Measurements from ENCODE around the gene DHX38. TPM values are rescaled to one million over a fixed set of nuclear protein-coding genes. Genes with fewer than 3 reads are reported as not detected.
A peak's percentile ranks its signal among the peaks of the same experiment; 100 is the strongest.

DHX38 gene
- total and polyA plus RNA-seq, 4 donors = 29.1 to 69.7 (median 59.9) TPM

DNA sequence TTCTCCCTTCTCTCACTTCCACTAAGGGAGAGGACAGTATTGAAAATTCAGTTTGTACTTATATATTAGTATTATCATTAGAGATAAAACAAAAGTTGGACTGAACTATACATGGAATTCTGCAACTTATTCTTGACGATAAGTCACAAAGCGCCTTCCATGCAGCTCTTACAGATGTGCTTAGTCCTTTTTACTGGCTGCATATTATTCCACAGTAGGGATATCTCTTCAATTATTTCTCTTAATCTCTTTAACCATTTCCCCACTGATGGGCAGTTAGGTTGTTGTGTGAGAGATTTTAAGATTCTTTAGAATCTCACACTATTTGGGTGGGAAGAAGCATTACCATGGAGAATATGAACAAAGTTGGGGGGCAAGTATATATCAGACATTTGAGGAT is 46.3 kb downstream of the DHX38 start:
- H3K27ac ChIP-seq (ENCODE audit: low read depth, low read length) = no peak overlapping the region
- WGBS (ENCODE audit: insufficient coverage) = no CpG with 5 or more reads among the region's 2 CpGs
- H3K4me3 ChIP-seq (ENCODE audit: low read depth, low read length) = no peak overlapping the region
- DNase-seq (ENCODE audit: low read depth in 4 of 6, low spot score in 6 of 6) = no peak
- no peaks in the 10 kb centered on the region for H3K4me1 ChIP-seq (ENCODE audit: control insufficient read depth, insufficient read depth, low read length)
- no peaks in the 10 kb centered on the region for H3K9me3 ChIP-seq (ENCODE audit: control insufficient read depth, insufficient read depth, low read length)
- no peaks in the 10 kb centered on the region for H3K36me3 ChIP-seq (ENCODE audit: control insufficient read depth, insufficient read depth, low read length)
- H3K27me3 ChIP-seq (ENCODE audit: control insufficient read depth, insufficient read depth, low read length) = no peaks in the 10 kb centered on the region

DNA sequence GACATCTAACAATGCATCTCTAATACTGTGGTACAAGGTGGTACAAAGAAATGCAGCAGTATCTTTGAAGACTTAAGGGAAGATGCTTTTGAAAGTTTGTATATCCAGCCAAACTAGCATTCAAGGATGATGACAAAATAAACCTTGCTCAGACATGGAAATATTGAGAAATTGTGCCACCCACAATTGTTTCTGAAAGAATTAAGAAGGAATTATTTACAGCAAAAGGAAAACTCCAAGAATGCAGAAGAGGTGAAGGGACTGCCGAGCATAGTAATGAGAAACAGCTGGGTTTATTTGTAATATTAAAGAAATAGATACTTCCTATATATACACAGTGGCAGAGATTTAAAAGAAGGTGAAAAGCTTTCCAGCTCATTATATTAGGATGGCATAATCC is 48.8 kb downstream of the DHX38 start:
- no CpG with 5 or more reads among the region's 1 CpG for WGBS (ENCODE audit: insufficient coverage)

DNA sequence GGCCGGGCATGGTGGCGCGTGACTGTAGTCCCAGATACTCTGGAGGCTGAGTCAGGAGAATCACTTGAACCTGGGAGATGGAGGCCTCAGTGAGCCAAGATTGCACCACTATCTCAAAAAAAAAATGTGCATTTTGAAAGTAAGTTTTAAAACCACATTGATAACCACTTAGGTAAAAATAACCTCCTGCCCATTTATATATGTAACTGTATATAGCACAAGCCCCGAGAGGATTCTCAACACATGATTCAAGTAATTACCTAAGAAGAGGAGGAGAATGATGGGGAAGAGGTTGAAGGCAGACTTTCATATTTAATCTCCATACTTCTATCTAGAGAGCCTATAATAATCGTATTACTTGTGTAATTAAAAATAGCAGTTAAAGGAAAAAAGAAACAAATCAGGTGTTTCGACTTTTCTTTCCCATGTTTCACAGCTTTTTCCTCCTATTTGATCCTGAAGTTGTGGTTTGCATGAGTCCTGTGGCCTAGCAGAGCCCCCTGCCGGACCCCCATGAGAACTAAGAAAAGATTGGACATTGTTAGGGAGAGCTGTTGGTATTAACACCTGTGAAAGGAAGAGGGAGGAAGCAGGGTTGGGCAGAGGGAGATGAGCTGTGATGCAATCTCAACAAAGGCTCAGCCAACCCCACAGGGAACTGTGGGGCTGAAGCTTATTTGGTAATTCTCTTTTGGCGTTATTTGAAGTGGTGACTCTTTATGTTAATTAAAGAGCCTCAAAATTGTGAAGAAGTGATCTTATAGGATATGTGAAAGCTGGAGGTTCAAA is 56.2 kb downstream of the DHX38 start:
- Histone ChIP-seq H3K4me1 (ENCODE audit: control insufficient read depth, insufficient read depth, low read length) (no peaks in the 10 kb centered on the region), H3K27ac (ENCODE audit: low read depth, low read length) (no peak overlapping the region), H3K27me3 (ENCODE audit: control insufficient read depth, insufficient read depth, low read length) (no peaks in the 10 kb centered on the region), H3K4me3 (ENCODE audit: low read depth, low read length) (no peak overlapping the region), H3K9me3 (ENCODE audit: control insufficient read depth, insufficient read depth, low read length) (no peaks in the 10 kb centered on the region), H3K36me3 (ENCODE audit: control insufficient read depth, insufficient read depth, low read length) (no peaks in the 10 kb centered on the region)
- no peak for DNase-seq (ENCODE audit: low read depth in 4 of 6, low spot score in 6 of 6)
- 82% methylated on average over 5 of the region's 8 CpGs for WGBS (ENCODE audit: insufficient coverage)

More for the DNA sequence above, 48.8 kb downstream of the DHX38 start:
- no peak overlapping the region for H3K27ac ChIP-seq (ENCODE audit: low read depth, low read length)
- no peaks in the 10 kb centered on the region for H3K27me3 ChIP-seq (ENCODE audit: control insufficient read depth, insufficient read depth, low read length)
- H3K4me1 ChIP-seq (ENCODE audit: control insufficient read depth, insufficient read depth, low read length) = no peaks in the 10 kb centered on the region
- DNase-seq (ENCODE audit: low read depth in 4 of 6, low spot score in 6 of 6) = no peak
- no peaks in the 10 kb centered on the region for H3K36me3 ChIP-seq (ENCODE audit: control insufficient read depth, insufficient read depth, low read length)
- H3K4me3 ChIP-seq (ENCODE audit: low read depth, low read length) = no peak overlapping the region
- no peaks in the 10 kb centered on the region for H3K9me3 ChIP-seq (ENCODE audit: control insufficient read depth, insufficient read depth, low read length)

DNA sequence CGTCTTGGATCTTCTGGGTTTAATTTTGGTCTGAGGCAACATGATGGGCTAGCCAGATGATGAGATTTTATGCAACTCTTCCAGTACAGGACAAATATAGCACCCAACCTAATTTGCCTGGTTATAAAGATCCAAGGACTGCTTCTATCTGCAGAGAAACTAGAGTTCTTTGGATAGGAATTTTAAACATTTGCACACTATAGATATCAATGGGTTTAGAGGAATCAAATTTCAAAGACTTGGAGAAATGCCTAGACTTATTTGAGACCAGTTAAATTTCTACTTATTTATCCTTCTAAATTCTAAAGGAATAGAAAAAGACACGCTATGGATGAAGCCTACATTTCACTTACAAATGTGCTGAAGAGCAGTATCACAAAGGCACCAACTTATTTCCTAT is 65.7 kb downstream of the DHX38 start:
- peak in 1 of 6 donors; percentile 11 for DNase-seq (ENCODE audit: low read depth in 4 of 6, low spot score in 6 of 6)
- Histone ChIP-seq H3K27me3 (ENCODE audit: control insufficient read depth, insufficient read depth, low read length) (no peaks in the 10 kb centered on the region), H3K27ac (ENCODE audit: low read depth, low read length) (no peak overlapping the region), H3K36me3 (ENCODE audit: control insufficient read depth, insufficient read depth, low read length) (no peaks in the 10 kb centered on the region), H3K9me3 (ENCODE audit: control insufficient read depth, insufficient read depth, low read length) (no peaks in the 10 kb centered on the region), H3K4me3 (ENCODE audit: low read depth, low read length) (no peak overlapping the region), H3K4me1 (ENCODE audit: control insufficient read depth, insufficient read depth, low read length) (no peaks in the 10 kb centered on the region)
- no CpG with 5 or more reads among the region's 2 CpGs for WGBS (ENCODE audit: insufficient coverage)

DNA sequence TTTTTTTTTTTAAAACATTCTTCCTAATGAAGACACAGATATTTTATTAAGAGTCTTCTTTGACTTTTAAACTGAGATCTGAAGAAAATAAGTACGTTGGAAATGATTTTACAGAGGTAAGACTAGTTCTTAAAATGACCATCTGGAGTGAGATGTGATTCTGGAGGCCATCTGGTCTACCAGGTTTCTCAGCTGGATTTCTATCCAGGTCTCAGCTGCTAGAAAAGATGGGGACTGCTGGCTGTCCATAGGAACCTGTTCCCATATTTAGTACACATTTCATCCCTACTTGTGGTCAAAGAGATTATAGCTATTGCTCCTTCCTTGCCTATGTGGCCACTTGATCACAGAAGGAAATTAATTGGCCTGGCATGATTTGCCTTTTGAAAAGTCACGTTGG is 66.2 kb downstream of the DHX38 start:
- WGBS (ENCODE audit: insufficient coverage) = 60% methylated on average over 1 of the region's 2 CpGs
- Histone ChIP-seq H3K27me3 (ENCODE audit: control insufficient read depth, insufficient read depth, low read length) (no peaks in the 10 kb centered on the region), H3K27ac (ENCODE audit: low read depth, low read length) (no peak overlapping the region), H3K36me3 (ENCODE audit: control insufficient read depth, insufficient read depth, low read length) (no peaks in the 10 kb centered on the region), H3K4me3 (ENCODE audit: low read depth, low read length) (no peak overlapping the region), H3K9me3 (ENCODE audit: control insufficient read depth, insufficient read depth, low read length) (no peaks in the 10 kb centered on the region), H3K4me1 (ENCODE audit: control insufficient read depth, insufficient read depth, low read length) (peaks cover 3% of the 10 kb centered on the region)
- peak in 1 of 6 donors; percentile 41 for DNase-seq (ENCODE audit: low read depth in 4 of 6, low spot score in 6 of 6)

DNA sequence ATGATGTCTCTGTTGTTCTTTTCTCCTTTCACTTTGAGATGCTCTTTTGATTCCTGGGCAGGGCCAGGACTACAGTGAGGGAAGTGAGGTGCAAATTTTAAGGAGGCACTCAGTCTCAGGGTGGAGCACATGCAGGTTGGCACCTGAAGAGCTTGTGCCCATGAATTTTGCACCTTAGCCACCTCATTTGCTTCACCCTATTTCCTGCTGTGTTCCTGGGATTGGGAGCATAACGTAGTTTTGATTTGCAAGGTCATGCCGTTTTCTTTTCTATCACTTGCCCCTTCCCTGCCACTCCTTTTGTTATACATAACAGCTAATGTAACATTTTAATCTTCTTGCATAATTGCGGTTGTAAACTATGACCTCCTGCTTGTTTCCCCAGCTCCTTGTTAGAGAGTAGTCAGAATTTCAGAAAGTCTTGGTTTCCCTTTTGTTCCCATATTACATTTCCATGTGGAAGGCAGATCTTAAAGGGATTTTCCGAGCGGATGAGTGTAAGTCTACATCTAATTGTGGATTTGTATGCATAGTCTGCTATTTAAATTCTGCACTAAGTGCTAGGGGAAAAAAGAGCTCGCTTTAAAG is 68.6 kb downstream of the DHX38 start:
- DNase-seq (ENCODE audit: low read depth in 4 of 6, low spot score in 6 of 6) = peak in 2 of 6 donors; percentile 17 to 73
- no peak overlapping the region for H3K4me3 ChIP-seq (ENCODE audit: low read depth, low read length)
- no peak overlapping the region for H3K27ac ChIP-seq (ENCODE audit: low read depth, low read length)
- no peaks in the 10 kb centered on the region for H3K9me3 ChIP-seq (ENCODE audit: control insufficient read depth, insufficient read depth, low read length)
- peaks cover 3% of the 10 kb centered on the region for H3K4me1 ChIP-seq (ENCODE audit: control insufficient read depth, insufficient read depth, low read length)
- H3K27me3 ChIP-seq (ENCODE audit: control insufficient read depth, insufficient read depth, low read length) = no peaks in the 10 kb centered on the region
- WGBS (ENCODE audit: insufficient coverage) = no CpG with 5 or more reads among the region's 6 CpGs
- H3K36me3 ChIP-seq (ENCODE audit: control insufficient read depth, insufficient read depth, low read length) = no peaks in the 10 kb centered on the region

Other genes starting within 250 kb of the DHX38 start
- gene ATXN1L, start 247.9 kb upstream of the DHX38 start, total RNA-seq = 10 to 100 TPM; 13.8 to 18.1 TPM
- 10 to 100 TPM; 16.7 to 18.9 TPM for gene ATXN1L, start 247.9 kb upstream of the DHX38 start, polyA plus RNA-seq (ENCODE audit: insufficient read length in 2 of 2)
- gene ZNF821, start 209.7 kb upstream of the DHX38 start, total RNA-seq = 10 to 100 TPM; 14.4 to 21.5 TPM
- 10 to 100 TPM; 39.9 to 47.9 TPM for gene ZNF821, start 209.7 kb upstream of the DHX38 start, polyA plus RNA-seq (ENCODE audit: insufficient read length in 2 of 2)
- gene IST1, start 198.3 kb upstream of the DHX38 start, total RNA-seq = 100 to 1,000 TPM; 159 to 194 TPM
- gene IST1, start 198.3 kb upstream of the DHX38 start, polyA plus RNA-seq (ENCODE audit: insufficient read length in 2 of 2) = 100 to 1,000 TPM; 190 to 243 TPM
- gene PKD1L3, start 93.4 kb upstream of the DHX38 start, total RNA-seq = under 1 TPM; 0.17 to 0.20 TPM
- gene PKD1L3, start 93.4 kb upstream of the DHX38 start, polyA plus RNA-seq (ENCODE audit: insufficient read length in 2 of 2) = under 1 TPM in 1 of 2 donors, not detected in 1; 0.11 TPM
- gene DHODH, start 85.1 kb upstream of the DHX38 start, total RNA-seq = 1 to 10 TPM; 3.6 to 7.7 TPM
- gene DHODH, start 85.1 kb upstream of the DHX38 start, polyA plus RNA-seq (ENCODE audit: insufficient read length in 2 of 2) = 10 to 100 TPM in 1 of 2 donors, 1 to 10 TPM in 1; 8.8 to 13.7 TPM
- gene HP, start 39.3 kb upstream of the DHX38 start, total RNA-seq = 10 to 100 TPM in 1 of 2 donors, under 1 TPM in 1; 0.77 to 10.4 TPM
- gene HP, start 39.3 kb upstream of the DHX38 start, polyA plus RNA-seq (ENCODE audit: insufficient read length in 2 of 2) = 1 to 10 TPM; 1.0 to 1.7 TPM
- gene HPR, start 30.6 kb upstream of the DHX38 start, total RNA-seq = under 1 TPM; 0.50 to 0.89 TPM
- 1 to 10 TPM; 3.2 to 4.9 TPM for gene HPR, start 30.6 kb upstream of the DHX38 start, polyA plus RNA-seq (ENCODE audit: insufficient read length in 2 of 2)
- 10 to 100 TPM in 1 of 2 donors, 1 to 10 TPM in 1; 9.8 to 13.4 TPM for gene TXNL4B, start 227 bp upstream of the DHX38 start, total RNA-seq
- 10 to 100 TPM; 14.7 to 15.6 TPM for gene TXNL4B, start 227 bp upstream of the DHX38 start, polyA plus RNA-seq (ENCODE audit: insufficient read length in 2 of 2)
- gene PMFBP1, start 78.3 kb downstream of the DHX38 start, total RNA-seq = 1 to 10 TPM; 2.2 to 3.1 TPM
- gene PMFBP1, start 78.3 kb downstream of the DHX38 start, polyA plus RNA-seq (ENCODE audit: insufficient read length in 2 of 2) = 1 to 10 TPM; 2.9 to 5.6 TPM

Data from spinal cord (tissue), 10 donors.